ENCODE data around the gene USP6NL.

Gene USP6NL

GRCh38 chr10:11589738-11590137 lies 21.7 kb downstream of the USP6NL start:
- Histone ChIP-seq H2AK5ac (ENCODE audit: low read depth, low read length) (no peak overlapping the region), H2BK12ac (ENCODE audit: low read length) (no peak overlapping the region), H2BK120ac (ENCODE audit: low read depth, low read length) (no peak overlapping the region), H4K91ac (ENCODE audit: low read depth, low read length, poor library complexity) (no peak overlapping the region), H3K23ac (ENCODE audit: low read depth, low read length, poor library complexity) (no peak overlapping the region), H2AFZ (ENCODE audit: low read length) (no peak overlapping the region), H2BK15ac (ENCODE audit: low read length) (no peak overlapping the region), H3K4ac (ENCODE audit: low read length) (no peak overlapping the region), H3K36me3 (replicated peaks in 1 of 2; ENCODE audit: control insufficient read depth in 2 of 2, insufficient read depth in 2 of 2, low read length in 2 of 2) (peaks cover 3 to 37% of the 10 kb centered on the region in 2 donors), H3K27ac (replicated peaks; ENCODE audit: low read length) (no peak overlapping the region), H3K4me3 (ENCODE audit: low read length in 2 of 2) (no peak overlapping the region), H3K4me2 (ENCODE audit: insufficient read depth, low read length, poor library complexity, severe bottlenecking) (no peak overlapping the region), H3K27me3 (ENCODE audit: control insufficient read depth in 3 of 3, insufficient read depth in 3 of 3, low read depth in 1 of 3, low read length in 3 of 3) (no peaks in the 10 kb centered on the region), H3K79me1 (ENCODE audit: low read depth, low read length) (no peaks in the 10 kb centered on the region), H3K4me1 (ENCODE audit: control insufficient read depth in 2 of 2, insufficient read depth in 1 of 2, low read depth in 1 of 2, low read length in 2 of 2) (peaks cover 4 to 5% of the 10 kb centered on the region in 2 donors), H3K9ac (ENCODE audit: low read depth, low read length, poor library complexity) (no peak overlapping the region), H2BK5ac (ENCODE audit: low read length) (no peak overlapping the region), H4K8ac (ENCODE audit: low read depth, low read length) (no peak overlapping the region), H3K14ac (ENCODE audit: low read length) (no peak overlapping the region), H3K9me3 (replicated peaks in 1 of 2; ENCODE audit: control insufficient read depth in 2 of 2, insufficient read depth in 1 of 2, low read depth in 1 of 2, low read length in 2 of 2) (peaks cover 3 to 17% of the 10 kb centered on the region in 2 donors), H3K18ac (ENCODE audit: low read length) (no peak overlapping the region)
- WGBS, 2 donors (ENCODE audit: extremely low coverage in 2 of 2, insufficient read length in 2 of 2, insufficient replicate concordance in 1 of 2) = no CpG with 5 or more reads among the region's 4 CpGs
- DNase-seq (ENCODE audit: low spot score) = no peak

GRCh38 chr10:11588873-11589574 lies 22.4 kb downstream of the USP6NL start:
- Histone ChIP-seq H3K9ac (ENCODE audit: low read depth, low read length, poor library complexity) (no peak overlapping the region), H3K36me3 (replicated peaks in 1 of 2; ENCODE audit: control insufficient read depth in 2 of 2, insufficient read depth in 2 of 2, low read length in 2 of 2) (peaks cover 3 to 31% of the 10 kb centered on the region in 2 donors), H3K9me3 (replicated peaks in 1 of 2; ENCODE audit: control insufficient read depth in 2 of 2, insufficient read depth in 1 of 2, low read depth in 1 of 2, low read length in 2 of 2) (peaks cover 3 to 23% of the 10 kb centered on the region in 2 donors), H2AFZ (ENCODE audit: low read length) (no peak overlapping the region), H3K4me1 (ENCODE audit: control insufficient read depth in 2 of 2, insufficient read depth in 1 of 2, low read depth in 1 of 2, low read length in 2 of 2) (peaks cover 4 to 5% of the 10 kb centered on the region in 2 donors), H3K14ac (ENCODE audit: low read length) (no peak overlapping the region), H3K23ac (ENCODE audit: low read depth, low read length, poor library complexity) (no peak overlapping the region), H4K91ac (ENCODE audit: low read depth, low read length, poor library complexity) (no peak overlapping the region), H3K79me1 (ENCODE audit: low read depth, low read length) (no peaks in the 10 kb centered on the region), H3K27me3 (ENCODE audit: control insufficient read depth in 3 of 3, insufficient read depth in 3 of 3, low read depth in 1 of 3, low read length in 3 of 3) (no peaks in the 10 kb centered on the region), H2BK120ac (ENCODE audit: low read depth, low read length) (no peak overlapping the region), H3K18ac (ENCODE audit: low read length) (no peak overlapping the region), H2BK12ac (ENCODE audit: low read length) (no peak overlapping the region), H3K27ac (replicated peaks; ENCODE audit: low read length) (no peak overlapping the region), H2AK5ac (ENCODE audit: low read depth, low read length) (no peak overlapping the region), H3K4me2 (ENCODE audit: insufficient read depth, low read length, poor library complexity, severe bottlenecking) (no peak overlapping the region), H2BK15ac (ENCODE audit: low read length) (no peak overlapping the region), H4K8ac (ENCODE audit: low read depth, low read length) (no peak overlapping the region), H3K4ac (ENCODE audit: low read length) (no peak overlapping the region), H2BK5ac (ENCODE audit: low read length) (no peak overlapping the region), H3K4me3 (ENCODE audit: low read length in 2 of 2) (no peak overlapping the region)
- DNase-seq (ENCODE audit: low spot score) = no peak
- WGBS, 2 donors (ENCODE audit: extremely low coverage in 2 of 2, insufficient read length in 2 of 2, insufficient replicate concordance in 1 of 2) = no CpG with 5 or more reads among the region's 3 CpGs

GRCh38 chr10:11587722-11588259 lies 23.7 kb downstream of the USP6NL start:
- no CpG with 5 or more reads among the region's 4 CpGs for WGBS, 2 donors (ENCODE audit: extremely low coverage in 2 of 2, insufficient read length in 2 of 2, insufficient replicate concordance in 1 of 2)
- no peak for DNase-seq (ENCODE audit: low spot score)
- H3K27ac ChIP-seq (replicated peaks; ENCODE audit: low read length) = no peak overlapping the region
- H3K9me3 ChIP-seq (replicated peaks in 1 of 2; ENCODE audit: control insufficient read depth in 2 of 2, insufficient read depth in 1 of 2, low read depth in 1 of 2, low read length in 2 of 2) = peaks cover 3 to 26% of the 10 kb centered on the region in 2 donors
- H3K4ac ChIP-seq (ENCODE audit: low read length) = no peak overlapping the region
- no peak overlapping the region for H3K4me3 ChIP-seq (ENCODE audit: low read length in 2 of 2)
- no peak overlapping the region for H3K14ac ChIP-seq (ENCODE audit: low read length)
- H4K91ac ChIP-seq (ENCODE audit: low read depth, low read length, poor library complexity) = no peak overlapping the region
- H4K8ac ChIP-seq (ENCODE audit: low read depth, low read length) = no peak overlapping the region
- no peaks in the 10 kb centered on the region for H3K27me3 ChIP-seq (ENCODE audit: control insufficient read depth in 3 of 3, insufficient read depth in 3 of 3, low read depth in 1 of 3, low read length in 3 of 3)
- H2BK5ac ChIP-seq (ENCODE audit: low read length) = no peak overlapping the region
- H3K18ac ChIP-seq (ENCODE audit: low read length) = no peak overlapping the region
- H3K23ac ChIP-seq (ENCODE audit: low read depth, low read length, poor library complexity) = no peak overlapping the region
- no peak overlapping the region for H2BK15ac ChIP-seq (ENCODE audit: low read length)
- no peak overlapping the region for H2AFZ ChIP-seq (ENCODE audit: low read length)
- H2BK120ac ChIP-seq (ENCODE audit: low read depth, low read length) = no peak overlapping the region
- no peak overlapping the region for H3K9ac ChIP-seq (ENCODE audit: low read depth, low read length, poor library complexity)
- no peak overlapping the region for H2BK12ac ChIP-seq (ENCODE audit: low read length)
- H3K4me1 ChIP-seq (ENCODE audit: control insufficient read depth in 2 of 2, insufficient read depth in 1 of 2, low read depth in 1 of 2, low read length in 2 of 2) = peaks cover 4 to 5% of the 10 kb centered on the region in 2 donors
- H3K79me1 ChIP-seq (ENCODE audit: low read depth, low read length) = no peaks in the 10 kb centered on the region
- H2AK5ac ChIP-seq (ENCODE audit: low read depth, low read length) = no peak overlapping the region
- no peak overlapping the region for H3K4me2 ChIP-seq (ENCODE audit: insufficient read depth, low read length, poor library complexity, severe bottlenecking)
- H3K36me3 ChIP-seq (replicated peaks in 1 of 2; ENCODE audit: control insufficient read depth in 2 of 2, insufficient read depth in 2 of 2, low read length in 2 of 2) = peaks cover 3 to 20% of the 10 kb centered on the region in 2 donors

GRCh38 chr10:11586170-11586569 lies 25.3 kb downstream of the USP6NL start:
- H3K23ac ChIP-seq (ENCODE audit: low read depth, low read length, poor library complexity) = no peak overlapping the region
- peaks cover 2% of the 10 kb centered on the region for H3K79me1 ChIP-seq (ENCODE audit: low read depth, low read length)
- peaks cover 3 to 33% of the 10 kb centered on the region in 2 donors for H3K9me3 ChIP-seq (replicated peaks in 1 of 2; ENCODE audit: control insufficient read depth in 2 of 2, insufficient read depth in 1 of 2, low read depth in 1 of 2, low read length in 2 of 2)
- no peak overlapping the region for H4K91ac ChIP-seq (ENCODE audit: low read depth, low read length, poor library complexity)
- H3K27me3 ChIP-seq (ENCODE audit: control insufficient read depth in 3 of 3, insufficient read depth in 3 of 3, low read depth in 1 of 3, low read length in 3 of 3) = no peaks in the 10 kb centered on the region
- no peak overlapping the region for H3K14ac ChIP-seq (ENCODE audit: low read length)
- H3K36me3 ChIP-seq (replicated peaks in 1 of 2; ENCODE audit: control insufficient read depth in 2 of 2, insufficient read depth in 2 of 2, low read length in 2 of 2) = peaks cover 3 to 13% of the 10 kb centered on the region in 2 donors
- no peak overlapping the region for H3K18ac ChIP-seq (ENCODE audit: low read length)
- no peak overlapping the region for H3K9ac ChIP-seq (ENCODE audit: low read depth, low read length, poor library complexity)
- H3K4me1 ChIP-seq (ENCODE audit: control insufficient read depth in 2 of 2, insufficient read depth in 1 of 2, low read depth in 1 of 2, low read length in 2 of 2) = peaks cover 4 to 5% of the 10 kb centered on the region in 2 donors
- H3K4me2 ChIP-seq (ENCODE audit: insufficient read depth, low read length, poor library complexity, severe bottlenecking) = no peak overlapping the region
- no peak overlapping the region for H2BK12ac ChIP-seq (ENCODE audit: low read length)
- no peak overlapping the region for H2BK120ac ChIP-seq (ENCODE audit: low read depth, low read length)
- no peak overlapping the region for H2BK5ac ChIP-seq (ENCODE audit: low read length)
- H4K8ac ChIP-seq (ENCODE audit: low read depth, low read length) = no peak overlapping the region
- H3K27ac ChIP-seq (replicated peaks; ENCODE audit: low read length) = no peak overlapping the region
- H2AFZ ChIP-seq (ENCODE audit: low read length) = no peak overlapping the region
- H3K4ac ChIP-seq (ENCODE audit: low read length) = no peak overlapping the region
- H3K4me3 ChIP-seq (ENCODE audit: low read length in 2 of 2) = no peak overlapping the region
- DNase-seq (ENCODE audit: low spot score) = no peak
- H2AK5ac ChIP-seq (ENCODE audit: low read depth, low read length) = no peak overlapping the region
- no peak overlapping the region for H2BK15ac ChIP-seq (ENCODE audit: low read length)
